Measurements from ENCODE around the gene AMN1.
"Not testable (repeated sequence)": the region's sequence is repeated elsewhere in the genome, so short reads cannot be mapped to it uniquely, and the experiment has no call there.

- TF ChIP-seq ZBTB1 (tag by site-specific recombination; IDR thresholded peaks at IDR 0.05); HOXA7 (CRISPR knock-in tag; IDR thresholded peaks at IDR 0.05; ENCODE audit: borderline replicate concordance); CTCF (tag by site-specific recombination; IDR thresholded peaks at IDR 0.05); ZNF513 (tag by site-specific recombination; IDR thresholded peaks at IDR 0.05); ZBTB17 (tag by site-specific recombination; IDR thresholded peaks at IDR 0.05); ZBTB48 (tag by site-specific recombination; IDR thresholded peaks at IDR 0.05); ZNF311 (tag by site-specific recombination; IDR thresholded peaks at IDR 0.05; ENCODE audit: borderline replicate concordance); ZNF362 (tag by site-specific recombination; IDR thresholded peaks at IDR 0.05): not testable (repeated sequence)
These were observed 20.7 kb downstream of the AMN1 start for GRCh38 chr12:31708118-31708517.
